ENCODE data around the gene TP53I11. TPM values are rescaled to one million over a fixed set of nuclear protein-coding genes. Genes with fewer than 3 reads are reported as not detected.
A peak's percentile ranks its signal among the peaks of the same experiment; 100 is the strongest.

The TP53I11 gene
- total RNA-seq, 1 experiment from 2014 or later: 94.2 TPM

DNA sequence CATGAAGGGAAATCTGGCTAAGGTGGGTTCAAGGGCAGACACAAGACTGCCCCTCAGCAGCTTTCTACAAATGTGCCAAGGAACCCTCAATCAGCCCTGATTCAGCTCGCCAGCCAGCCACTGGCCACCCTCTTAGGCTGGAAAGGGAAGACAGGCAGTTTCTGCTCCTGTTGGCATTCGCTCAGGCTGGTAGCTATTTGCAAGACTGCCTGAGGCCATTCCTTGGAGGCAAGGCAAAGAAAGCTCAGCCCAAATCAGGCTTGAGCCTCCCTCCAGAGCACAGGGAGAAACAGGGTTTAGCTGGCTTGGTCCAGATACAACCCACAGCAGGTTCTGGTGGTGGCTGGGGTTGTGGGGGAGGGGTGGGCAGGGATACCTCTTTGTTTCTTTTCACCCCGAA, 19.2 kb downstream of the TP53I11 start:
- Histone ChIP-seq H2BK12ac (ENCODE audit: insufficient read length, low read depth, low read length) (no peak overlapping the region), H4K5ac (ENCODE audit: insufficient read length, low read depth, low read length) (no peak overlapping the region), H3K9me3 (ENCODE audit: control insufficient read depth, low read depth, low read length) (no peaks in the 10 kb centered on the region), H3K18ac (ENCODE audit: insufficient read length, low read depth, low read length) (no peak overlapping the region), H3K27ac (ENCODE audit: insufficient read length, low read depth, low read length) (no peak overlapping the region), H3K23ac (ENCODE audit: insufficient read length, low read depth, low read length) (no peak overlapping the region), H2BK20ac (ENCODE audit: low read depth, low read length, poor library complexity, severe bottlenecking) (no peak overlapping the region), H4K8ac (replicated peaks; ENCODE audit: insufficient read length, low read depth, low read length) (no peak overlapping the region), H2AFZ (ENCODE audit: low read length) (no peak overlapping the region), H3K79me1 (ENCODE audit: insufficient read depth, low read depth, low read length, poor library complexity, severe bottlenecking) (no peaks in the 10 kb centered on the region), H3K79me2 (ENCODE audit: insufficient read depth, low read length) (no peaks in the 10 kb centered on the region), H3K4me2 (ENCODE audit: insufficient read depth, insufficient read length, low read length) (no peak overlapping the region), H3K4me1 (ENCODE audit: insufficient read depth, low read length) (peaks cover 2% of the 10 kb centered on the region; the same call in 1 of the 2 replicates), H2AK5ac (ENCODE audit: insufficient read length, low read length) (no peak overlapping the region), H2BK5ac (ENCODE audit: insufficient read length, low read length) (no peak overlapping the region), H2BK15ac (ENCODE audit: low read depth, low read length) (no peak overlapping the region), H3T11ph (ENCODE audit: low read length) (no peak overlapping the region), H2BK120ac (ENCODE audit: low read depth, low read length, poor library complexity, severe bottlenecking) (no peak overlapping the region), H4K91ac (ENCODE audit: insufficient read length, low read depth, low read length) (no peak overlapping the region), H3K56ac (ENCODE audit: insufficient read length, low read depth, low read length) (no peak overlapping the region), H3K23me2 (ENCODE audit: insufficient read length, low read depth, low read length, poor library complexity, severe bottlenecking) (no peaks in the 10 kb centered on the region), H3K9ac (ENCODE audit: extremely low read depth, insufficient read length, low read length) (no peak overlapping the region), H3K14ac (ENCODE audit: insufficient read depth, low read length) (peak overlapping the region; percentile 14; the same call in 1 of the 2 replicates), H3K4ac (ENCODE audit: low read depth, low read length) (no peak overlapping the region), H3K27me3 (ENCODE audit: insufficient read depth, low read length) (no peaks in the 10 kb centered on the region), H4K20me1 (ENCODE audit: control insufficient read depth, insufficient read depth, insufficient read length) (peaks cover 3% of the 10 kb centered on the region)
- Mint-ChIP-seq H3K36me3 (ENCODE audit: insufficient read depth in 1 of 3, low read depth in 3 of 3) (peaks cover 3 to 27% (median 21%) of the 10 kb centered on the region in 3 experiments; a peak in 6 of 7 replicates), H3K27ac (peak overlapping the region in 2 of 3 experiments; percentile 8 to 74; a peak in 2 of 7 replicates), H3K27me3 (ENCODE audit: low read depth) (peaks cover 7% of the 10 kb centered on the region), H3K4me1 (peaks cover 45 to 61% of the 10 kb centered on the region in 2 experiments), H3K4me3 (no peak overlapping the region), H3K9me3 (no peaks in the 10 kb centered on the region)
- TF ChIP-seq, protein P1, sequence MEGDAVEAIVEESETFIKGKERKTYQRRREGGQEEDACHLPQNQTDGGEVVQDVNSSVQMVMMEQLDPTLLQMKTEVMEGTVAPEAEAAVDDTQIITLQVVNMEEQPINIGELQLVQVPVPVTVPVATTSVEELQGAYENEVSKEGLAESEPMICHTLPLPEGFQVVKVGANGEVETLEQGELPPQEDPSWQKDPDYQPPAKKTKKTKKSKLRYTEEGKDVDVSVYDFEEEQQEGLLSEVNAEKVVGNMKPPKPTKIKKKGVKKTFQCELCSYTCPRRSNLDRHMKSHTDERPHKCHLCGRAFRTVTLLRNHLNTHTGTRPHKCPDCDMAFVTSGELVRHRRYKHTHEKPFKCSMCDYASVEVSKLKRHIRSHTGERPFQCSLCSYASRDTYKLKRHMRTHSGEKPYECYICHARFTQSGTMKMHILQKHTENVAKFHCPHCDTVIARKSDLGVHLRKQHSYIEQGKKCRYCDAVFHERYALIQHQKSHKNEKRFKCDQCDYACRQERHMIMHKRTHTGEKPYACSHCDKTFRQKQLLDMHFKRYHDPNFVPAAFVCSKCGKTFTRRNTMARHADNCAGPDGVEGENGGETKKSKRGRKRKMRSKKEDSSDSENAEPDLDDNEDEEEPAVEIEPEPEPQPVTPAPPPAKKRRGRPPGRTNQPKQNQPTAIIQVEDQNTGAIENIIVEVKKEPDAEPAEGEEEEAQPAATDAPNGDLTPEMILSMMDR (conservative IDR thresholded peaks at IDR 0.05): no peak
- WGBS (ENCODE audit: extremely low coverage, insufficient read length, low lambda C conversion rate): no CpG with 5 or more reads among the region's 3 CpGs
- no peak for DNase-seq
